Panc1 (cell line): ENCODE data around the gene TSSK6.

Experiments used
- CTCF ChIP-seq: fragments of 450-650 bp; IDR thresholded peaks from 2 replicates; pipeline ENCODE4 v1.5.1; 2017; ENCODE audit warnings: mild to moderate bottlenecking
- POLR2AphosphoS5 ChIP-seq: IDR thresholded peaks from 2 replicates; pipeline ENCODE4 v1.6.1; 2012; ENCODE audit warnings: mild to moderate bottlenecking, low read depth, low read length, moderate library complexity
- REST ChIP-seq, 2 experiments: IDR thresholded peaks; 2 replicates each; pipeline ENCODE4 v1.6.1; 2011 to 2012; ENCODE audit warnings: low read depth in 2 of 2, control low read depth in 1 of 2, low read length in 1 of 2, mild to moderate bottlenecking in 1 of 2, moderate library complexity in 1 of 2; ENCODE audit not compliant: insufficient read depth in 1 of 2
- SIN3A ChIP-seq: IDR thresholded peaks from 2 replicates; pipeline ENCODE4 v1.6.1; 2012; ENCODE audit warnings: low read depth, mild to moderate bottlenecking, low read length, moderate library complexity, borderline replicate concordance; ENCODE audit not compliant: insufficient read depth
- TCF7L2 ChIP-seq: IDR thresholded peaks from 2 replicates; pipeline ENCODE4 v1.6.1; 2011; ENCODE audit warnings: mild to moderate bottlenecking, low read depth, low read length, inconsistent platforms

- no peak for TF ChIP-seq SIN3A
- TF ChIP-seq POLR2AphosphoS5 = no peak
- TF ChIP-seq CTCF = no peak
- TF ChIP-seq REST (IDR thresholded peaks at IDR 0.05; ENCODE audit: insufficient read depth in 1 of 2, low read depth in 2 of 2, low read length in 1 of 2) = no peak
- TF ChIP-seq TCF7L2 = no peak
Measured at GRCh38 chr19:19550972-19551852, 35.9 kb upstream of the TSSK6 start.
